ENCODE measurements around the gene DENND1A. TPM values are rescaled to one million over a fixed set of nuclear protein-coding genes. Genes with fewer than 3 reads are reported as not detected.

Gene DENND1A
- total RNA-seq, 1 donor from 2014 or later: 12.7 TPM

- Histone ChIP-seq H3K36me3 (ENCODE audit: insufficient read depth, low read length) (no peaks in the 10 kb centered on the region), H3K4me2 (ENCODE audit: low read length) (no peak overlapping the region), H3K9me3 (ENCODE audit: insufficient read depth, low read depth, low read length) (peaks cover 4% of the 10 kb centered on the region), H3K79me2 (ENCODE audit: insufficient read depth, low read length) (no peaks in the 10 kb centered on the region), H3K9ac (ENCODE audit: low read length) (no peak overlapping the region), H3K4me3 (ENCODE audit: insufficient read depth, low read depth, low read length) (no peak overlapping the region), H4K20me1 (ENCODE audit: insufficient read depth, low read length) (peaks cover 5% of the 10 kb centered on the region), H3K27ac (ENCODE audit: low read depth, low read length) (no peak overlapping the region), H3K4me1 (ENCODE audit: insufficient read depth, low read length) (no peaks in the 10 kb centered on the region), H2AFZ (ENCODE audit: low read depth, low read length) (no peak overlapping the region), H3K27me3 (ENCODE audit: insufficient read depth, low read length) (no peaks in the 10 kb centered on the region)
- Mint-ChIP-seq H3K27me3 (ENCODE audit: low read depth, unreplicated experiment) (no peaks in the 10 kb centered on the region), H3K36me3 (ENCODE audit: low read depth, unreplicated experiment) (peaks cover 19% of the 10 kb centered on the region), H3K9me3 (ENCODE audit: unreplicated experiment) (peaks cover 20% of the 10 kb centered on the region), H3K27ac (ENCODE audit: unreplicated experiment) (no peak overlapping the region), H3K4me3 (ENCODE audit: unreplicated experiment) (no peak overlapping the region), H3K4me1 (ENCODE audit: low read depth, unreplicated experiment) (no peaks in the 10 kb centered on the region)
- FAIRE-seq (no peak), DNase-seq (ENCODE audit: low read depth) (no peak)
- TF ChIP-seq CTCF (IDR thresholded peaks at IDR 0.05; ENCODE audit: insufficient read depth, low read depth, low read length) (no peak), EZH2 (IDR thresholded peaks at IDR 0.05; ENCODE audit: insufficient read depth, low read length) (no peak)
Observed at GRCh38 chr9:123723135-123723875, 206.6 kb downstream of the DENND1A start.

GRCh38 chr9:123722378-123722777 lies 207.5 kb downstream of the DENND1A start:
- peaks cover 19% of the 10 kb centered on the region for H3K36me3 Mint-ChIP-seq (ENCODE audit: low read depth, unreplicated experiment)

More at GRCh38 chr9:123722378-123722777, 207.5 kb downstream of the DENND1A start:
- H3K27me3 ChIP-seq (ENCODE audit: insufficient read depth, low read length): no peaks in the 10 kb centered on the region
- H3K79me2 ChIP-seq (ENCODE audit: insufficient read depth, low read length): no peaks in the 10 kb centered on the region
- H3K9ac ChIP-seq (ENCODE audit: low read length): no peak overlapping the region
- Mint-ChIP-seq H3K27me3 (ENCODE audit: low read depth, unreplicated experiment) (no peaks in the 10 kb centered on the region), H3K4me3 (ENCODE audit: unreplicated experiment) (no peak overlapping the region), H3K4me1 (ENCODE audit: low read depth, unreplicated experiment) (no peaks in the 10 kb centered on the region), H3K27ac (ENCODE audit: unreplicated experiment) (no peak overlapping the region), H3K9me3 (ENCODE audit: unreplicated experiment) (peaks cover 20% of the 10 kb centered on the region)
- FAIRE-seq (no peak), DNase-seq (ENCODE audit: low read depth) (no peak)
- H3K36me3 ChIP-seq (ENCODE audit: insufficient read depth, low read length): no peaks in the 10 kb centered on the region
- no peak overlapping the region for H2AFZ ChIP-seq (ENCODE audit: low read depth, low read length)
- H3K4me3 ChIP-seq (ENCODE audit: insufficient read depth, low read depth, low read length): no peak overlapping the region
- no peak overlapping the region for H3K4me2 ChIP-seq (ENCODE audit: low read length)
- no peaks in the 10 kb centered on the region for H3K4me1 ChIP-seq (ENCODE audit: insufficient read depth, low read length)
- peaks cover 4% of the 10 kb centered on the region for H3K9me3 ChIP-seq (ENCODE audit: insufficient read depth, low read depth, low read length)
- H4K20me1 ChIP-seq (ENCODE audit: insufficient read depth, low read length): peaks cover 5% of the 10 kb centered on the region
- H3K27ac ChIP-seq (ENCODE audit: low read depth, low read length): no peak overlapping the region
- no peak for TF ChIP-seq CTCF (IDR thresholded peaks at IDR 0.05; ENCODE audit: insufficient read depth, low read depth, low read length)
- no peak for TF ChIP-seq EZH2 (IDR thresholded peaks at IDR 0.05; ENCODE audit: insufficient read depth, low read length)

Data from astrocyte (in vitro differentiated cells and primary cell).